Loucy (cell line): ENCODE results near the gene TM9SF4.

Source experiments
- H2AFZ ChIP-seq: fragments of 200-600 bp; sonication (generic); 2 replicates; pipeline ENCODE4 v1.6.0; 2016; ENCODE audit warnings: antibody characterized with exemption, mild to moderate bottlenecking, low read length, moderate library complexity
- H3F3A ChIP-seq: fragments of 200-600 bp; 2 replicates; pipeline ENCODE4 v1.6.0; 2016; ENCODE audit warnings: antibody characterized with exemption, low read depth, mild to moderate bottlenecking
- H3K27me3 ChIP-seq: fragments of 200-600 bp; sonication (generic); 2 replicates; pipeline ENCODE4 v1.6.1; 2014; ENCODE audit warnings: low read length, mild to moderate bottlenecking; ENCODE audit not compliant: insufficient read depth, poor library complexity, severe bottlenecking
- H3K36me3 ChIP-seq: fragments of 200-600 bp; sonication (generic); 2 replicates; pipeline ENCODE4 v1.6.1; 2016; ENCODE audit warnings: low read length; ENCODE audit not compliant: insufficient read depth
- H3K4me1 ChIP-seq: fragments of 200-600 bp; sonication (generic); 2 replicates; pipeline ENCODE4 v1.5.1; 2014; ENCODE audit warnings: low read length, mild to moderate bottlenecking; ENCODE audit not compliant: insufficient read depth, poor library complexity, severe bottlenecking
- H3K4me2 ChIP-seq: fragments of 200-600 bp; sonication (generic); 2 replicates; pipeline ENCODE4 v1.6.0; 2014; ENCODE audit warnings: antibody characterized with exemption, low read length, low read depth, mild to moderate bottlenecking; ENCODE audit not compliant: poor library complexity, severe bottlenecking
- H3K4me3 ChIP-seq: fragments of 200-600 bp; sonication (generic); 2 replicates; pipeline ENCODE4 v1.5.1; 2014; ENCODE audit warnings: low read length, mild to moderate bottlenecking, mixed read lengths; ENCODE audit not compliant: poor library complexity, severe bottlenecking
- H3K79me2 ChIP-seq: fragments of 200-600 bp; sonication (generic); 2 replicates; pipeline ENCODE4 v1.6.1; 2014; ENCODE audit warnings: low read length; ENCODE audit not compliant: insufficient read depth
- H3K9ac ChIP-seq: fragments of 200-600 bp; sonication (generic); 2 replicates; pipeline ENCODE4 v1.6.0; 2014; ENCODE audit warnings: mild to moderate bottlenecking, low read depth, low read length, moderate library complexity; ENCODE audit not compliant: poor library complexity, severe bottlenecking
- H3K9me2 ChIP-seq: fragments of 200-600 bp; sonication (generic); replicated peaks from 2 replicates; pipeline ENCODE4 v1.6.1; 2016; ENCODE audit warnings: low read depth, low read length, mixed read lengths
- H3K9me3 ChIP-seq: fragments of 200-600 bp; sonication (generic); 2 replicates; pipeline ENCODE4 v1.6.1; 2014; ENCODE audit warnings: mild to moderate bottlenecking, antibody characterized with exemption, low read length, low read depth; ENCODE audit not compliant: insufficient read depth
- H4K20me1 ChIP-seq: fragments of 200-600 bp; sonication (generic); 2 replicates; pipeline ENCODE4 v1.6.0; 2014; ENCODE audit warnings: antibody characterized with exemption, low read length, mild to moderate bottlenecking; ENCODE audit not compliant: insufficient read depth, poor library complexity, severe bottlenecking
- CTCF ChIP-seq: fragments of 200-600 bp; sonication (generic); conservative IDR thresholded peaks from 2 replicates; pipeline ENCODE4 v1.5.1; 2014; ENCODE audit warnings: mild to moderate bottlenecking, antibody characterized with exemption, low read length
- EZH2phosphoT487 ChIP-seq: fragments of 200-600 bp; IDR thresholded peaks from 2 replicates; pipeline ENCODE4 v1.6.1; 2018; ENCODE audit warnings: antibody characterized with exemption, mild to moderate bottlenecking, moderate library complexity, borderline replicate concordance

The TM9SF4 gene

GRCh38 chr20:32079655-32080109 lies 29.8 kb upstream of the TM9SF4 start:
- Histone ChIP-seq H3F3A (no peaks in the 10 kb centered on the region), H3K36me3 (no peaks in the 10 kb centered on the region), H3K9ac (no peak overlapping the region), H3K27me3 (no peaks in the 10 kb centered on the region), H3K79me2 (no peaks in the 10 kb centered on the region), H3K4me3 (no peak overlapping the region), H2AFZ (no peak overlapping the region), H4K20me1 (no peaks in the 10 kb centered on the region), H3K4me2 (no peak overlapping the region), H3K4me1 (peaks cover 7% of the 10 kb centered on the region), H3K9me2 (no peaks in the 10 kb centered on the region), H3K9me3 (no peaks in the 10 kb centered on the region)
- TF ChIP-seq CTCF (no peak), EZH2phosphoT487 (no peak)

- TF ChIP-seq EZH2phosphoT487, result no peak
- no peak for TF ChIP-seq CTCF
- H3K9me2 ChIP-seq, result no peaks in the 10 kb centered on the region
- no peaks in the 10 kb centered on the region for H3K27me3 ChIP-seq
- H3K79me2 ChIP-seq, result no peaks in the 10 kb centered on the region
- no peak overlapping the region for H3K4me3 ChIP-seq
- no peaks in the 10 kb centered on the region for H3F3A ChIP-seq
- no peaks in the 10 kb centered on the region for H3K36me3 ChIP-seq
- no peak overlapping the region for H3K9ac ChIP-seq
- no peaks in the 10 kb centered on the region for H4K20me1 ChIP-seq
- peaks cover 7% of the 10 kb centered on the region for H3K4me1 ChIP-seq
- no peak overlapping the region for H3K4me2 ChIP-seq
- H2AFZ ChIP-seq, result no peak overlapping the region
- H3K9me3 ChIP-seq, result no peaks in the 10 kb centered on the region
These were observed 28.7 kb upstream of the TM9SF4 start for GRCh38 chr20:32080783-32081182.

GRCh38 chr20:32083469-32083868 lies 26.0 kb upstream of the TM9SF4 start:
- no peak for TF ChIP-seq EZH2phosphoT487
- TF ChIP-seq CTCF, result no peak
- peaks cover 7% of the 10 kb centered on the region for H3K4me1 ChIP-seq
- no peaks in the 10 kb centered on the region for H3K36me3 ChIP-seq
- no peak overlapping the region for H3K9ac ChIP-seq
- H3K9me3 ChIP-seq, result no peaks in the 10 kb centered on the region
- no peak overlapping the region for H2AFZ ChIP-seq
- H3F3A ChIP-seq, result no peaks in the 10 kb centered on the region
- H3K27me3 ChIP-seq, result no peaks in the 10 kb centered on the region
- no peak overlapping the region for H3K4me2 ChIP-seq
- no peak overlapping the region for H3K4me3 ChIP-seq
- H4K20me1 ChIP-seq, result no peaks in the 10 kb centered on the region
- no peaks in the 10 kb centered on the region for H3K9me2 ChIP-seq
- H3K79me2 ChIP-seq, result no peaks in the 10 kb centered on the region
